Pons (tissue), 1 donor: ENCODE measurements around the gene C16orf87.

ENCODE experiments used
- DNase-seq: peaks from one replicate; pipeline ENCODE4 v3.0.0-alpha.2; 2016; ENCODE audit warnings: low spot score

The C16orf87 gene

DNA sequence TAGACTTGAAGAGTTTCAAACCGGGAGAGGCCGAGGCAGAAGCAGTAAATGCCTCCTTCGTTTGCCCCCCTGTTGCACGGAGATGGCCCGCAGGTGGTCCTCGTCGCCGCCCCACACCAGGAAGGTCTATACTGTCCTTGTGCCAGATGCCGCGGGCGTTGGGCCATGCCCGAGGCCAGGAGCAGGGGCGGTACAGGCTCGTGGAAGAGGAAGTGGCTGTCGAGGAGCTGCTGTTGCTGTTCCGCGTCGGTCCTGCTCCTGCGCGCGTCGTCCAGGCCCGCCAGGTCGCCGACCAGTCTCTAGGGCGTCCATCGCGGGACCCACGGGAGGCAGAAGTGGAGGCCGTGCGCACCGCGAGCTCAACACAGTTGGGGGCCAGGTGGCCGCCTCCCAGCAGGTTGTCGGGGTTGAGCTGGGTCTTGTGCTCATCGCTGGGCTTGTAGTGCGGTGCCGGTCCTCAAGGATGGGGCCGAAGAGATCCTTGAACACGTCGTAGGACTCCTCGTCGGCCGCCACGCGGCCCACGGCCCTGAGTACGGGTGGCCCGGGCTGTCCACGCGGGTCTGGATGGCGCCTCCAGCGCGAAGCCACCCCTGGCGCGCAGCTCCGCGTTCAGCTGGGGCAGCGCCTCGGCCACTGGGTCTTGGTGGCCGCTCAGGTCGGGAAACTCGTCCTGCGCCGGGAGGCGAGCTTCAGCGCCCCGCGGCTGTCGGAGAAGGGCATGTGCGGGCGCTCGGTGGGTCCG, 13.1 kb upstream of the C16orf87 start:
- DNase-seq = no peak

DNA sequence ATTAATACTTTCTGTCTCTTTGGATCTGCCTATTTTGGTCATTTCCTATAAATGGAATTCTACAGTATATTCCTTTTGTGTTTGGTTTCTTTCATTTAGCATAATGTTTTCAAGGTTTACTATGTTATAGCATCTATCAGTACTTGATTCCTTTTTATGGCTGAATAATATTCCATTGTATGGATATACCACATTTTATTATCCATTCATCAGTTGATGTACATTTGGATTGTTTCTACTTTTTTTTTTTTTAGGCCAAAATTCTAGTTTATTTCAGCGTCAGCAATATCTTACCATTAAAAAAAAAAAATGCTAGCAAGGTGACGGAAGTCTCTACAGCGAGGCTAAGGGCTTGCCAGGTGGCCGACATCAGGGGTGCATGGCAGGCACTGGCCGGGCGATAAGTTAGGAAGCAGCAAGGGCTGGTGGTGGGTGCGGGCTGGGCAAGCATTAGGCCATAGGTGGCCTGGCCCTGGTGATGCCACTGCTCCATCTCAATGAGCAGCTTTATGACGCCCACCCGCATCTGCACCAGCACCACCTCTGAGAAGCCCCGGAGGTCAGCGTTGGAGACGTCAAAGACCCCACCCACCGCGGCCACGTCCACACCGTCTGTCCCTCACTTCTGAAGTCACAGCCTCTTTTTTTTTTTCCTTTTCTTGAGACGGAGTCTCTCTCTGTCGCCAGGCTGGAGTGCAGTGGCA, 11.4 kb upstream of the C16orf87 start:
- no peak for DNase-seq

DNA sequence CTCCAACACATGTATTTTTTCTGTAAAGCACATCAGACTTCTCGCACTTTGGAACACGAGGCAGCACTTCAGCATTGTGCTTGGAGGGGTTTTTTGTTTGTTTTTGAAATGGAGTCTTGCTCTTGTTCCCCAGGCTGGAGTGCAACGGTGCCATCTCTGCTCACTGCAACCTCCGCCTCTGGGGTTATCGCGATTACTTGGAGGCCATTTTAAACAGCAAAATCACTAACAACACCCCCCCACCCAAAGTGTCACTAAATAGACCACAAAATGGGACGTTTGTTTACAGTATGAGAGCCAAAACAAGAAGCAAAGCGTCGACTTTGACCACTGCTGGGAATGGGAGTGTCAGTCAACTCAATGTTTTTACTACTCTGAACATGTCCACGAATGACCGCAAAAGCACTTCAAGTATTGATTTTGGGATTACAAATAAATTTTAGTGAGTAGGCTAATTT, 9.0 kb upstream of the C16orf87 start:
- no peak for DNase-seq

DNA sequence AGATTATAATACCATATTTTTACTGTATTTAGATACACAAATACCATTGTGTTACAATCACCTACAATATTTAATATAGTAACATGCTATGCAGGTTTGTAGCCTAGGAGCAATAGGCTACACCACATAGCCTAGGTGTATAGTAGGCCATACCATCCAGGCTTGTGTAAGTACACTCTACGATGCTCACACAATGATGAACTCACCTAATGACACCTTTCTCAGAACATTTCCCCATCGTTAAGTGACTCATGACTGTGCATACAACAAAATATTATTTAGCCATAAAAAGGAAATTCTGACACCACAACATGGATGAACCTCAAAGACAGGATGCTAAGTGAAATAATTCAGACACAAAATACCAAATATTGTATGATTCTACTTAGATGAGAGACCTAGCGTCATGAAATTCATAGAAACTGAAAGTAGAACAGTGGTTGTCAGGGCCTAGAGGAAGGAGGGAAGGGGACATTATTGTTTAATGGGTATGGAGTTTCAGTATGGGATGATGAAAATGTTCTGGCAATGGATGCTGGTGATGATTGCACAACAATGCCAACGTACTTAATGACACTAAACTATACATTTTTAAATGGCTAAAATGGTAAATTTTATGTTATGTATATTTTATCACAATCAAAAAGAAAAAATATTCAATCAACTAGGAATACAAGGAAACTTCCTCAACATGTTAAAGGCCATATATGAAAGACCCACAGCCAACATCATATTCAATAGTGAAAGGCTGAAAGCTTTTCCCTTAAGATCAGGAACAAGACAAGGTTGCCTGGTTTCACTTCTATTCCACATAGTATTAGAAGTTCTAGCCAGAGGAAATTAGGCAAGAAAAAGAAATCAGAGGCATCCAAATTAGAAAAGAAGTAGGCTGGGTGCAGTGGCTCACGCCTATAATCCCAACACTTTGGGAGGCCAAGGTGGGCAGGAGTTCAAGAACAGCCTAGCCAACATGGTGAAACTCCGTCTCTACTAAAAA, 5.9 kb upstream of the C16orf87 start:
- DNase-seq = no peak

DNA sequence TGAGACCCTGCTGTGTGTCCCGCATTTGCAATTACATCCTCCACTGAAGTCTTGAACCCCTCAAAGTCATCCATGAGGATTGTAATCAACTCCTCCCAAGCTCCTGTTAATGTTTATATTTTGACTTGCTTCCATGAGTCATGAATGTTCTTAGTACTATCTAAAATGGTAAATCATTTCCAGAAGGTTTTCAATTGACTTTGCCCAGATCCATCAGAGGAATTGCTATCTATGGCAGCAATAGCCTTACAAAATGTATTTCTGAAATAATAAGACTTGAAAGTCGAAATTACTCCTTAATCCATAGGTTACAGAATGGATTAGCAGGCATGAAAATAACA, 2.5 kb upstream of the C16orf87 start:
- DNase-seq = no peak

DNA sequence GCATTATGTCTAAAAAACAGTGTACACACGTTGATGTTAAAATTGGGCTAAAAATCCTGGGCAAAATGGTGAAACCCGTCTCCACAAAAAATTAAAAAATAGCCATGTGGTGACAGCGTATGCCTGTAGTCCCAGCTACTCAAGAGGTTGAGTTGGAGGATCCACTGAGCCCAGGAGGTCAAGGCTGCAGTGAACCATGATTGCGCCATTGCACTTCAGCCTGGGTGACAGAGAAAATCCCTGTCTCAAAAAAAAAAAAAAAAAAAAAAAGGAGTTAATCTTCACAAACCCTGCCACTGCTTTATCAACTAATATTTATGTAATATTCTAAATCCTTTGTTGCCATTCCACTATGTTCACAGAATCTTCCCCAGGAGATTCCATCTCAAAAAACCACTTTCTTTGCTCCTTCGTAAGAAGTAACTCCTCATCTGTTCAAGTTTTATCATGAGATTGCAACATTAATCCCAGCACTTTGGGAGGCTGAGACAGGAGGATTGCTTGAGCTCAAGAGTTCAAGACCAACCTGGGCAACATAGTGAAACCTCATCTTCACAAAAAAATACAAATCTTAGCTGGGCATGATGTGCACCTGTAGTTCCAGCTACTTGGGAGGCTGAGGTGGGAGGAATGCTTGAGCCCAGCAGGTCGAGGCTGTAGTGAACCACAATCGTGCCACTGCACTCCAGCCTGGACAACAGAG, 1.9 kb upstream of the C16orf87 start:
- no peak for DNase-seq

DNA sequence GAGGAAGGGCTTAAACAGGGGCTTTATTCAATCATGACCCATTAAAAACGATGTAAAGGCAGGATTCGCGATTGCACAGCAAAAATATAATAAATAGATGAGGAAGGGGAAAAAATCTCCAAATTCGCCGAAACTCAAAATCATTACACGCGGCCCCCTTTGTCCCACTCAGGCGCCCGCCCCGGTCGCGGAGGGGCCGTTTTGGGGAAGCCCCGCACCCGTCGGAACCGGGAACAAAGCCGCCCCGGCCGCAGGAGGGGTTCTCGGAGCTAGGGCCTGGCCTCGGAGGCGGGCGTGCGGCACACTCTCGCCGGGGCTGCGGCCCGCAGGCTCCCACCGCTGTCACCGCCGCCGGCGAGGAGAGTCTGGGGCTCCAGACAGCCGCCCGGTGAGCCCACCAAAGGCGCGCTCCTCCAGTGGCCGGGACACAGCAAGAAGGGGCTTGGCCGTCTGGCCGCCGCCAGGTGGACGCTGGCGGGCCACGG, 521 bp downstream of the C16orf87 start:
- peak; percentile 12 for DNase-seq

DNA sequence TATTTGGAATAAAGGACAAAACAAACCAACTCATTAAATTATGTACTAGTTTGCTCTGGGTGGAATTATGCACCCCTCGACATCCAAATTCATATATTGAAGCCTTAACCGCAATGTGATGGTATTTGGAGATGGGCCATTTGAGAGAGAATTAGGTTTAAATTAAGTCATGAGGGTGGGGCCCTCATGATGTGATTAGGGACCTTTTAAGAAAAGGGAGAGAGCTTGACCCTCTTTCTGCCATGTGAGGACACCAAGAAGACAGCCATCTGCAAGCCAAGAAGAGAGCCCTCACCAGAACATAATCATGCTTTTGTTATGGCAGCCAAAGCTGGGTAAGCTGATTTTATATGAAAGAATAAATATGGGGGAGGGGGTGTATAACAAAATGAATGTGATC, 2.0 kb downstream of the C16orf87 start:
- peak; percentile 32 for DNase-seq

DNA sequence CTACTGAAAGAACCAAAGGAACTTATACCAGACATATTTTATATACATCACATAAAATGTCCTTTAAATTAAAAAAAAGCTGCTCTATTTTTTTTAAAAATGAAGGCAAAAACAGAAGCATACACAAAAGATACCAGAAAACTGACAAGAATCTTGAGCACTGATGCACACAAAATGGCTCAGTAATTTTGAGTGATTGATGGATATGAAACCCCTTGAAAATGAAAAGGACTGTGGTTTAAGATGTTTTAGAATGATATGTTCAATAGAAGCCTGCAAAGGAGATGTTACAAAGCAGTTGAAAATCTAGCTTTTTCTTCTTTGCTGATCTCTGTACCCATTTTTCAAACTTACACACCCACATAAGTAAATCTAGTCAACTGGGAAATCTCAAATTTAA, 2.7 kb downstream of the C16orf87 start:
- no peak for DNase-seq

DNA sequence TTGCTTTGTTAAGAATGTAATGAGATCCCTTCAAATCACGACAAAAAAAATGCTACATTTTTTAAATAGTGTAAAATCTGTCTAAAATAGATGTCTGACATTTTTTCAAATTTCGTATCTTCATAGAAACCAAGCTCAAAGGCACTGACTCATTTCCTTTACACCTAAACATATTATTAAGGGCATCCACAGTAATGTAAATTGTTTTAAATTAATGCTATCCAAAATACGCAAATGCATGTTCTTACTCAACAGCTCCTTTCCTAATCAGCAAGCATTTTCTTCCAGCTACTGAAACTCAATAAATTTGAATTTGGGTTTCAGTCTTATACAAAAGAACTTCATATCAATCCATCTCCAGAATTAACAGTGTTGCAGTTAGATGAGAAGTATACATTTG, 4.3 kb downstream of the C16orf87 start:
- no peak for DNase-seq

DNA sequence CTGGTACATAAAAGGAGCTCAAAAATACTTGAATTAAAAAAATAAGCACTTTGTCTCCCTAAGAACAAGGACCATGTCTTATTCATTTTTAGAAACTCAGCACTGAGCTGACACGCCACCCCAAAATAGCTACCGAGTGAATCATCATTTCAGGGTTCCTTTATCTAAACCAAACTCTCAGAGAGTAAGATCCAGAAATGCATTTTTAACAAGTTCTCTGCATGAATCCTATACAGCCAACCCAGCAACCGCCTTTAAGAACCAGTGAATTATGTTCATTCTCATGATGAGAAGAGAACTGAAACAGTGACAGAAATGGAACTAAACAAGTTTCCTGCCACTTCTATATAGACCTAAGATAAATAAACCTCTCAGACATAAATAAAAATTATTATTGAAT, 8.7 kb downstream of the C16orf87 start:
- DNase-seq = no peak

DNA sequence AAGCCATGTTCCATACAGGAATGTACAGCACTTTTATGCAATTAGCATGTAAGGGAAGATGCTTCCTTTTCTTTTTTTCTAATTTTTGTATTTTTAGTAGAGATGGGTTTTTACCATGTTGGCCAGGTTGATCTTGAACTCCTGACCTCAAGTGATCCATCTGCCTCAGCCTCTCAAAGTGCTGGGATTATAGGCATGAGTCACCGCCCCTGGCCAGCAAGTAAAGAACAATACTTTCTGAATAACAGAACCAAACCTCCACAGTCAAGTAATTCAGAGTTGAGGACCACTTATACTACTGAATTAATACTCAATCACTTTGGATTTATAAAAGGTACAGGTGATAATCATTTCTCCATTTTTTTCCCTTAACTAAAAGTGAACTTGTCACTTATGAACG, 13.0 kb downstream of the C16orf87 start:
- no peak for DNase-seq

DNA sequence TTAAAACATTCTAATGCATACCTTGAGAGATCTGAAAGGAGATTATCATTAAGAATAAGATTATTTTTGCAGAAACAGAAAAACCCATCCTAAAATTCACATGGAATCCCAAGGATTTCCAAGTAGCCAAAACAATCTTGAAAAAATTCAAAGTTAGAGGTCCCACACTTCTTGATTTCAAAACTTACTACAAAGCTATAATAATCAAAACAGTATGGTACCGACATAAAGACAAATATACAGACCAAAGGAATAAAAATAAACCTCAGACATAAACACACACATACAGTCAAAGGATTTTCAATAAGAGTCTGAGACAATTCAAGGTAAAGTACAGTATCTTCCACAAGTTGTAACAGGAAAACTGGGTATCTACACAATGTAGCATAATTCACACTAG, 16.2 kb downstream of the C16orf87 start:
- DNase-seq = no peak

DNA sequence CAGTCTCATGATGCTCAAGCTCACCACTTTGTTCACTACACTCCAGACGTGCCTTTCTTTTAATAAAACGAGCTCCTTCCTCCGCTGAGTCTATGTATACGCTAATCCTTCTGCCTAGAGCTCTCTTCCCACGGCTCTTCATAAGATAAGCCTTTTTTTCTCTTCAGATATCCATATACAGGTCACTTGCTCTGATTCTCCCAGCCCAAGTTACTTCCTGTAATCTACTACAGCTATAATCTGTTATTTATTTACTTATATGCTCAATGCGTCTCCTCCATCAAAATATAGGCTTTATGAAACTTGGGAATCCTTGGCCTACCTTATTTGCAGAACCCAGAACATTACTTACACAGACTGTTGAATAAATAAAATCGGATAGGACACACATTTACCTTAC, 17.4 kb downstream of the C16orf87 start:
- no peak for DNase-seq

DNA sequence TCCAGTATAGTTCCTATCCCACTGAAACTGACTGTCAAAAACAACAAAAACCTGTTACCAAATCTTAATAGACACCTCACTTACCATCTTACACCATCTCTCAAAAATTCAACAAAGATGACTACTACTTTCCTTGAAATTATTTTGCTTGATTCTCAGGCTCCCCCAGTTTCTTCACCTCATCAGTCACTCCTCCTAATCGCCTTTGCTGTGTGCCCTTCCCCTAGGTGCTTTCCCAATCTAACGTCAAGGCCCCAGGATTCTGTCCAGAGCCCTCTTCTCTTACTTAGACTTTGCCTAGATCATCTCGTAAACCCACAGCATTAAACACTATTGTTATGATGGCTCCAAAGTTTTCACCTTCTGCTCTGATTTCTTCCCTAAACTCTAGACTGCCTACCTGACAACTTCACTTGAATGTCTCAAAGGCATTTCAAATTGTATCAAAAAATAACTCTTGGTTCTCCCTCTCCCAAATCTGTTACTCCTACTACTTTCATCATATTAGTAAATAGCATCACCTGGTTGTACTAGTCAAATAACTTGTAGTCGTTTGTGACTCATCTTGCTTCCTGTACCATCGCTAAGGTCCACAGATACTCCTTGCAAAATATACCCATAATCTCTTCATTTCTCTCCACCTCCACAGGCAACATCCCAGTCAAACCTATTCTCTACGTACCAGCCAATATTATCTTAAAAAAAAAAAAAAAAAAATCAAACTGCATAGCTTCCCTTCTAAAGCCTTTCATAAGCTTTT, 18.0 kb downstream of the C16orf87 start:
- DNase-seq = no peak

DNA sequence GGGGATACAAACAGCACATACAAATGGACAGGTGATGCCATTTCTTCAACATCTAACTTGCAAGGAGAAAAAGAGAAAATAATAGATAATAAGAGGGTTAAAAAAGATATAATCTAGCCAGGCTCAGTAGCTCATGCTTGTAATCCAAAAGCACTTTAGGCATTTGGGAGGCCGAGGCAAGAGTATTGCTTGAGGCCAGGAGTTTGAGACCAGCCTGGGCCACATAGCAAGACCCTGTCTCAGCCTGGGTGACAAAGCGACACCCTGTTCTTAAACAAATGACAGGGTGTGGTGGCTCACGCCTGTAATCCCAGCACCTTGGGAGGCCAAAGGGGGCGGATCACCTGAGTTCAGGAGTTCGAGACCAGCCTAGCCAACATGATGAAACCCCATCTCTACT, 19.3 kb downstream of the C16orf87 start:
- no peak for DNase-seq

DNA sequence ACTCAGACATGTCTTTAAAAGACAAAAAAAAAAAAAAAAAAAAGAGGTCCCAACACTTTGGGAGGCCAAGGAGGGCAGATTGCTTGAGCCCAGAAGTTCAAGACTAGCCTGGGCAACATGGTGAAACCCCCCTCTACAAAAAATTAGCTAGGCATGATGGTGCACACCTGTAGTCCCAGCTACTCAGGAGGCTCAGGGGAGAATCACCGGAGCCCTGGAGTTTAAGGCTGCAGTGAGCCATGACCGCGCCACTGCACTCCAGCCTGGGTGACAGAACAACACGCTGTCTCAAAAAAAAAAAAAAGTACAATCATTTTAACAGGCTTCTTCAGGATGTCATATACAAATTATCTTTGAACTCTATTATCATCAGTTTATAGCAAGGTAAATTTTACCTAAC, 22.0 kb downstream of the C16orf87 start:
- no peak for DNase-seq

DNA sequence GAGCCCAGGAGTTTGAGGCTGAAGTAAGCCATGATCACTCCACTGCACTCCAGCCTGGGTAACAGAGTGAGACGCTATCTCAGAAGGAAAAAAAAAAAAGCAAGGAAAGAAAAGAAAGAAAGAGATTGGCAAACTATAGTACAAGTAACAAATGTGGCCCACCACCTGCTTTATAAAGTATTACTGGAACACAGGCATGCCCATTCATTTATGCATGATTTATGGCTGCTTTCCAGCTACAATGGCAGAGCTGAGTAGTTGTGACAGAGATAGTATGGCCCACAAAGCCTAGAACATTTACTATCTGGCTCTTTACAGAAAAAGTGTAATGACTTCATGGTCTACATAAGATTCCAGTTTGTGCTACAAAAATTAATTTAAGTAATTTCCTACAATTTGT, 23.6 kb downstream of the C16orf87 start:
- DNase-seq = no peak

DNA sequence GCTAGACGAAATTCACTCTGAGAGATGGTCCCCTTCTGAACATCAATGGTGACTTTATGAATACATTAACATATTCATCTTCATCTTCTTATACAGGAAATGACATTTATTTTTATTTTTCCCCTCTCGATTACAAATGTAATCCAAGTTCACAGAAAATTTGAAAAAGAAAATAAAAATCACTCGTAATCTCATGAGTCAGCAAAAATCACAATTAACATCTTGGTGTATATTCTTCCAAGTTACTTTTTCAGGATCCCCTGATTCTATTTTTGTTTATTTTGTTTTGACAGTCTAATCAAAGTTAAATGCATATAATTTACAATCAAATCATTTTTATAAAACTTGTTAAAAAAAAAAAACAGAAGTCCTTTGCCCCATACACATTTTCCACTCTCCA, 27.6 kb downstream of the C16orf87 start:
- DNase-seq = no peak

DNA sequence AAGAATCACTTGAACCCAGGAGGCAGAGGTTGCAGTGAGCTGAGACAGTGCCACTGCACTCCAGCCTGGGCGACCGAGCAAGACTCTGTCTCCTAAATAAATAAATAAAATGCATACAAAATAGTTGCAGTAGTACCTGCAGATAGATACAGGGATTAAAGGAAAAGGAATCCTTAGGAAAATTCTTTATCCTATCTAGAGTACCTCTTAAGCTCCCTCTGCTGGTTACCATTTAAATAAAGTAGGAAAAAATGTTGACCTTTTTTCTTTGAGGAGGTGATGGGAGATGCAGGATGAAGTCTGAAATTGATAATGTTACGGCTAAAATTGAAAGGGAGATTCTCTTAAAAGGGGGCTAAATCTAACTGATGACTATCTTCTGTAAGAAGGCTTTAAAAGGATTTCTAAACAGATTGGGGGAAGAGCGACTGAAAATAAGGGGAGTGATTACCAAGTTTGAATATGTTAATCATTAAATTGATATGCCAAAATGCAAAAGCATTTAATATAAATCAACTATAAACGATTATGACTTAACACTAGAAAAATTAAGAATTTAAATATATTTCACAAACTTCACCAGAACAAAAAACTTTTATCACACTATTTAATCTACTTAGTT, 29.4 kb downstream of the C16orf87 start:
- DNase-seq = no peak

DNA sequence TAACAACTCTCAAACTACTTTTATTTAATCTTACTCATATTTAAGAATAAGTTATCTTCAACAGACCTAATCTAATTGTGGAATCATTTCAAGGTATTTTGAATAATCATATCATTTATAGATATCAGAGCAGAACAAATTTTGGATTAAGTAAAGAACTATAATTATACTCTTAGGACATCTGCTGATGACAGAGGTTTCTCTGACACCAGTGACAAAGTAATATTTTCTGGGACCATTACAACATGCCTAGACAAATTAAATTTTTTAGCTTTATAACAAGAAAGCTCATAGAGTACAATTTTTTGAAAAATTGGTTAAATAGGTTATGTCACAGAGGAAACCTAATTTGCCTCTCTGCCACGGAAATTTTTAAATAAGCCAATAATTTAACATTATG, 30.5 kb downstream of the C16orf87 start:
- no peak for DNase-seq
